Measurements from ENCODE around the gene IQCC. TPM values are rescaled to one million over a fixed set of nuclear protein-coding genes. Genes with fewer than 3 reads are reported as not detected.
A peak's percentile ranks its signal among the peaks of the same experiment; 100 is the strongest.

Gene IQCC
- polyA plus RNA-seq, 1 donor = 10.2 TPM

DNA sequence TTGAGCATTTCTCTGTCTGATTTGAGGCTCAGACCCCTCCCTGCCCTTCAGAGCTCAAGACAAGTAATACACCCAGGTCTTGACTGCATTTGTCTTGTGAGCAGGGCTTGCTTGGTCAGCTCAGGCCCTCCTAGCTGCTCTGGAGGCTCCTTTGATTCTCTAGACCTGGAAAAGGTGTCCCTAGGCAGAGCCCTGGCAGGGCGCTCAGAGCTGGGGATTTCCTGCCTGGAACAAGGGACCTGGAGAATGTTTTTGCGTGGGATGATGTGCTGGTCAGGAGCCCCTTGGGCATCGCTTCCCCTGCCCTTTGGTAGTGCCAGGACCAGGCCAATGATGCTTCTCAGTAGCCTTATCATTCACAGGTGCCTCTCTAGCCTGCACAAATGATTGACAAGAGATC lies 9.9 kb upstream of the IQCC start:
- no peak for DNase-seq

DNA sequence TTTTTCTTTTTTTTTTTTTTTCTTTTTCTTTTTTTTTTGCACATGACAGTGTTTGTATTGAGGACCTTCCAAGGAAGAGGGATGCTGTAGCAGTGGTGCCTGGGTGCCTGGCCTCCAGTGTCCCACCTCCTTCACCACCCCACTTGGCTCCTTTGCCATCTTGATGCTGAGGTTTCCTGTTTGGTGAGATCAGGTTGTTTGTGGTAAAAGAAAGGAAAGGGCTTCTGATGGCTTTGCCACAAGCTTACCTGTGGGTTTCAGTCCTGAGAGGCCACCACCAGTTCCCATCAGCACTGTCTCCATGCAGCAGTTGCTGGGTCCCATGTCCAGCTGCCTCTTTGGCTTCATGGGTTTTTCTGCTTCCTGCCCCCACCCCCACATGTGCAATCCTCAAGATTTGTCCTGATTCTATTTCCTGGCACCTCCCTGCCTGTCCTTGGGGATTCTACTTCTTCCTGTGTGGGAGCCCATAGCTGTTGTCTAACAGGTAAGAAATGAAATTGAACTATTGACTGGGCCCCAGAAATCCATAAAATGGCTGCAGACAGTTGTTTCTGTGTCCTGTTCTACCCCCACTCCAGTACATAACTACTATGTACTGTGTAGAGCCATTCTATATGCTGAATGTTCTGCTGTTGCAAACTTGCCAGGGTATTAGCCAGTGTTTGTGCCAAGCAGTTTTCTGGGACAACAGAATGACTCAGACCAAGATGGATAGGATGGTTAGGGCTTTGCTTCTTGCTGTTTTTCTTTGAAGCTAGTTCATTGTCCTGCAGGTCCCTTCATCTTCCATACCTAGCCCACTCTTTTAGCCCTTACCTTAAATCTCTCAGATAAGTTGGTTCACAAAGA lies 9.3 kb upstream of the IQCC start:
- no peak for DNase-seq

DNA sequence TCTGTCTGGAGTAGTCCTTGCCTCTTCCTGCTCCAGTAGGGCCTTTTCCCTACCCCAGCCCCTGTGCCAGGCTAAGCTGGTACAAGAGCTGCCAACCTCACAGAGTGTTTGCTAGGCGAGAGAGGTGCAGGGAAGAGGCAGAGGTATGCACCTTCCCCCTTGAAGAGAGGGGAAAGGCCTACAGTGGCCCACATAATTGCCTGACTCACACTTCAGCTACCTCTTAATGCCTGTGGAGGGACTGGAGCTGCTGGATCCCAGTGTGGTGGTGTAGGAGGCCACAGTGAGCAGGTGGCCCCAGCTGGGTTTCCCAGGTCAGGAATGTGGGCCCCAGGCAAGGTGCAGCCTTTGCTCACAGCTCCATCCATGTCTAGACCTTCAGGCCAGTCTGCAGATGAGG lies 8.4 kb upstream of the IQCC start:
- DNase-seq = no peak

DNA sequence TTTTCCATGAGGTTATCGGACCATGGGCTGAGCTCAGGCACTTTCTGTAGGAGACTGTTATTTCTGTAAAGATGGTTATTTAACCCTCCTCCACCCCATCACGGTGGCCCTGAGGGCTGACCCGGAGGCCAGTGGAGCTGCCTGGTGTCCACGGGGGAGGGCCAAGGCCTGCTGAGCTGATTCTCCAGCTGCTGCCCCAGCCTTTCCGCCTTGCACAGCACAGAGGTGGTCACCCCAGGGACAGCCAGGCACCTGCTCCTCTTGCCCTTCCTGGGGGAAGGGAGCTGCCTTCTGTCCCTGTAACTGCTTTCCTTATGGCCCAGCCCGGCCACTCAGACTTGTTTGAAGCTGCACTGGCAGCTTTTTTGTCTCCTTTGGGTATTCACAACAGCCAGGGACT lies 7.6 kb upstream of the IQCC start:
- no peak for DNase-seq

DNA sequence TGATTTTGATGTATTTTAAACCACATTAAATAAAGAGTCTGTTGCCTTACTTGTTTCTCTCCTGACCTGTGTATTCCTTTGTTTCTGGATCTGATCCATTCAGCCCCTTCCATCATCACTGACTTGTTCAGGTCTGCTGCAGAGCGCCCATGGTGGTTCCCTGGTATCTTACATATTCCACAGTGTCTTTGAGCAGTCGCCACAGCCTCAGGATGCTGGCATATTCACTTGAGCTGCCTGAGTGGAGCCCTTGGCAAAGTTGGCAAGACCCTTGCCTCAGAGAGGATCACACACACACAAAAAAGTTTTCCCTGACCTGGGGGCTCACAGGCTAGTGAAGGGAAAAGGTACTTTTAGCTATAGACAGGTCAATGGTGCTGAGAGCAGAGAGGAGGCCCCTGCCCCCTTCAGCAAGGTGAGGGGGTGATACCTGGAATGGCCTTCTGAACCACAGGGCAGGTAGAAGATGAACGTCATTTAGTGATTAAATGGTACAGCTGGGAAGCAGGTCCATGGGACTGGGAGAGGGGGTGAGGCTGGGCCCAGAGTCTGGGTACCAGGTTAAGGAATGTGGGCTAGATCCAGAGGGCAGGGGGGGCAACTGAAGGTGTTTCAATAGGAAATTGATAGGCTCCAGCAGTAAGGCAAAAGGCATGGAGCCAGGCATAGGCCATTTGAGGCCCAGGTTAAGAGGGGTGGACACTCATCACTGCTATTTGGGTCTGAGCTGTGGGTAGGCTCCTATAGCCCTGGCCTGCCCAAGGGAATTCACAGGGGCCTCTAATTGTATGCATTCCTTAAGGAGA lies 7.0 kb upstream of the IQCC start:
- no peak for DNase-seq

DNA sequence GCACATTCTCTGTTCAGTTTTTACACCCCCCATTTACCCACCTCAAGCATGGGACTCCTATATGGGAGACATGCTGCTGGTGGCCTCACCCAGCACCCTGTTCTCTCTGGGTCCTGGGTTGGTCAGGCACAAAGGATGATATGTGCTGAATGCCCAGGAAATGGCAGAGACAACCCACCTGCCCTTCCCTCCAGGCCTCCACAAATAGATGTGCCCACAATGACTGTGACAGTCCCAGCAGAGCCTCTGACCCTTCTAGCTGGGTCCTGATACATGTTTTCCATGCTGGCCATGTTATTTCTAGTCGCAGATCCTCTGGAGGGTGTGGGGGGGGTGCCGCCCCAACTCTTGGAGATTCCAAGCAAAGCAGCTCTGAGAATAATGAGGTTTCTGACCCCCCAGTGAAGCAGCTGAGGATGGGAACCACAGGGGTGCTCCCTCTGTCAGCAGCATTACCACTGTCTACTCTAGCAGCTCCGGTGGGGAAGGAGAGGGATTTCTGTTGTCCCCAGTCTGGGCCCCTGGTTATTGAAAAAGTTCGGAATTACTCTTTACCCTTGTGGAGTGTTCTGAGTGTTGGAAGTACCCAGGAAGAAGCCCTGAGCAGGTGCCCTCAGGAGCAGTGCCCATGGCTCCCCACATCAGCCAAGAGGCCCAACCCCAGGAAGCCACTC lies 6.3 kb upstream of the IQCC start:
- no peak for DNase-seq

DNA sequence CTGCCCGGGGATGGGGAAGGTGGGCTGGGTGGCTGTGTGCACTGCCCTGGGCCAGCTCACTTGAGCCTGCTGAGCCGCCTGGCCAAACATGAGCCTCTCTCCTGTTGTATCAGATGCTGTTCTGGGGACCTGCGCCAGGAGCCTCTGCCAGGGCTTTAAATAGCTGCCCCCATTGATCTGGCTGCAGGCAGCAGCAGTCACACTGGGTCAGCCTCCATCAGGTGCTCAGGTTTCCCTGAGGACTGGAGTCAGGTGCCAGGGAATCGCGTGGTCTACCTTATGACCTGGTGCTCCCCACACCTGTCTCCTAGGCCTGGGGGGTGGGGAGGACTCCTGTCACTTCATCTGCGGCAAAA lies 5.8 kb upstream of the IQCC start:
- no peak for DNase-seq

DNA sequence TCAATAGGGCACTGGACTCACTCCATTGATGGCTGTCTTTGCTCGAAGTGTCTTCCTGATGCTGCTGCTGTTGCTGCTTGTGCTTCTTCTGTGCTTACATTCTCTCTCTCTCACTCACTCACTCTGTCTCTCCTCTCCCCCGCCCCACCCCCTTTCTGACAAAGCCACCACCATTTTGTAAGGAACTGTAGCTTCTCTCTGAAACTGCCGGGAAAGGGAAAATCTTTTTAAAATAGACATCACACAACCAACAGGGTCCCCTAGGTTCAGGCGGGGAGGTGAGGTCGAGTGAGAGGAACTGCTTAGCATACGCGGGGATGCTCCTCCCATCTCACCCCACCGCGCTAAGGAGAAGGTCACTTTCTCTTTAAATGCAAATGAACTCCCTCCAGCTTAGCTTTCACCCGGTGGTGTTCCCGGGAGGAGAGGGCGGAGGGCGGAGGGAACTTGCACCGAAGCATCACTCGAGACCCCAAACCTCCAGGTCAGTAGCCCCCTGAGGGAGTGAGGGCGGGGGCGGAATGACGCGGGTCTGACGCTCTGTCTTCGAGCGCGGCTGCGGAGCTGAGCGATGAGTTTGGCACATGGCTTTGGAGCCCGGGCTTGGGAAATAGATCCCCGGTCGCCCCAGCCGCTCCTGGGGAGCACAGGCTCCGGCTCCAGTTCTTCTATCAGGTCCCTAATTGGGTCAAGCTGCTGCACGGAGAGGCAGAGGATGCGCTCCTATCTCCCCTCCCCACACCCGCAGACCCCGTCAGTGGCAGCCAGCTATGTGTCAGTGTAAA lies 5.1 kb upstream of the IQCC start, which contains the start of gene CCDC28B:
CCDC28B (plus strand) TSS at position 370 of the 785 bp plus-strand sequence. CDS start 1,341 bp downstream, outside the sequence.
- peak; percentile 70 for DNase-seq

DNA sequence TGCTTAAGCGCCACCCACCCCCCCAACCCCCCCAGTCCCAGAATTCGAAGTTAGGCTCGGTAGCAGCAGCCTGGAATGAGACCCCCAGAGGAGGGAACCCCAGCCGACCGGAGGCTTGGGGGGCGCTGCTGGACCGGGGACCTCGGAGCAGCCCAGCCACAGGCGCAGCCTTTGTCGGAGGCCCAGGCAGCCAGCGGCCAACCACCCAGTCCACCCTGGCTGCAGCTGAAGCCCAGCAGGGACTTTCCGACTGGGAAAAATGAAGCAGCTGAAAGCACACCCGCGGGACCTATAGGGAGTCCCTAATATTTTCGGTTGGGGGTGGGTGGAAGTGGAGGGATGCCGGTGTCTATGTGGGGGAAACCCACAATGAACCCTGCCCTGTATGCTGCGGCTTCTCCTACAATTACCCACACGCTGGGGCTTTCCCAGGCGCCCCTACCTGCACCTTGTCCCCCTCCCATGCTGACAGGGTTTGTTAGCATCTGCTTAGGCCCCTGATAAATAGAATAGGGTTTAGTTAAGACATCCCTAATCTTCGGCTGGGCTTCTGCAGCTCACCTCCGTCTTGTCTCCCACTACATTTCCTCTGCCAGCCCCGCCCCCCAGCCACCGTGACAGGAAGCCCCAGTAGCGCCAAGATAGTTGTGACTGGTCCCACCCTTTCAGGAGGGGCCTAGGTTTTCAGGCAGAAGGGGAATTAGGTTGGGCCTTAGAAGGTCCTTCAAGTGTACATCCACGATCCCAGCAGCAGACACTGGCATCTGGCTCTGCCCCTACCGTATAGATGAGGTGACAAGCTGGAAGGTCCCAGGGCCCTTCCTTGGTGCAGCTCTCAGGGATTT lies 4.2 kb upstream of the IQCC start:
- DNase-seq = peak; percentile 59

DNA sequence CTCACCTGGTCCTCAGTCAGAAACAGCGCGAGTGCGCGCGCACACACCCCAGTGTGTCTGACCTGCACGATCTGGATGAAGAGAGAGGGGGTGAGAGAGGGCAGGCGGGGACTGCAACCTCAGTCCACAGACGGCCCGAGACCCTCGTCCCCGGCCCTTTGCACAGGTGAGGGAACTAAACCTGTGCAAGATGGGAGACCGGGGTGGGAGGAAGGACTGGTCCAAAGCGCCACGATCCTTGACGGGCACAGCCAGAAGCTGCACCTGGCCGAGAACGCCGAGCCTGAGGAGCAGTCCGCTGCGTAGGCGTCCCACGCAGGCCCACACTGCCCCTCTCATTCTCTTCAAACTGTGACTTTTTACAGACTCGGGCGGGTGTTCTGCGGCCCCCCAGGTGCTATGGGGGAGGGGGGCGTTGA lies 519 bp upstream of the IQCC start:
- no peak for DNase-seq

DNA sequence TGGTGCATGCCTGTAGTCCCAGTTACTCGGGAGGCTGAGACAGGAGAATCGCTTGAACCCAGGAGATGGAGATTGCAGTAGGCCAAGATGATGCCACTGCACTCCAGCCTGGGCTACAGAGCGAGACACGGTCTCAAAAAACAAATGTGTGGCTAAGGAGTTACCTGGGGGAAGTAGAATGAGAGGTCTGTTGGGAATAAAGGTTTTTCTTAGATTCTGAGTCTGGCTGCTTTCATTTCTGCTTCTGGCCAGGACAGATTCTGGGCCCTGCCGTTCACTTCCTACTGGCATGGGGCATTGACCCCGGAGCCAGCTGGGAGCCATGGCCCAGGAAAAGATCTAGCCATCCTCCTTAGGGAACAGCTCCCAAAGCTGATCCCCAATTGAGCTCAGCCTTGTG lies 3.0 kb downstream of the IQCC start:
- no peak for DNase-seq

DNA sequence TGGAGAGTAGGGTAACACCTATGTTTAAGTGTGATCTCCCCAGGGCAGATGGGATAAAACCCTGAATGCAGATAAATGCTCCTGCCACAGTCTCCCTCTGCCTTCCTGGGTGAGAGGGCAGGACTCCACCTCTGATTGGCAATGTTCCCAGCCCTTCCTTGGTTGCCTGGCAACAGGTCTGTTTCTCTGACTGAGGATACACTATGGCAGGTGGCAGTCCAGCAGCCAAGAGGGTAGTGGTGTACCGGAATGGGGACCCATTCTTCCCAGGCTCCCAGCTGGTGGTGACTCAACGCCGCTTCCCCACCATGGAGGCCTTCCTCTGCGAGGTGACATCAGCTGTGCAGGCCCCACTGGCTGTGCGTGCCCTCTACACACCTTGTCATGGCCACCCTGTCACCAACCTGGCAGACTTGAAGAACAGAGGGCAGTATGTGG lies 3.4 kb downstream of the IQCC start, which contains the start of gene DCDC2B:
DCDC2B (plus strand) TSS at position 199 of the 438 bp plus-strand sequence; CDS start at position 204, 5 bp downstream.
- no peak for DNase-seq

DNA sequence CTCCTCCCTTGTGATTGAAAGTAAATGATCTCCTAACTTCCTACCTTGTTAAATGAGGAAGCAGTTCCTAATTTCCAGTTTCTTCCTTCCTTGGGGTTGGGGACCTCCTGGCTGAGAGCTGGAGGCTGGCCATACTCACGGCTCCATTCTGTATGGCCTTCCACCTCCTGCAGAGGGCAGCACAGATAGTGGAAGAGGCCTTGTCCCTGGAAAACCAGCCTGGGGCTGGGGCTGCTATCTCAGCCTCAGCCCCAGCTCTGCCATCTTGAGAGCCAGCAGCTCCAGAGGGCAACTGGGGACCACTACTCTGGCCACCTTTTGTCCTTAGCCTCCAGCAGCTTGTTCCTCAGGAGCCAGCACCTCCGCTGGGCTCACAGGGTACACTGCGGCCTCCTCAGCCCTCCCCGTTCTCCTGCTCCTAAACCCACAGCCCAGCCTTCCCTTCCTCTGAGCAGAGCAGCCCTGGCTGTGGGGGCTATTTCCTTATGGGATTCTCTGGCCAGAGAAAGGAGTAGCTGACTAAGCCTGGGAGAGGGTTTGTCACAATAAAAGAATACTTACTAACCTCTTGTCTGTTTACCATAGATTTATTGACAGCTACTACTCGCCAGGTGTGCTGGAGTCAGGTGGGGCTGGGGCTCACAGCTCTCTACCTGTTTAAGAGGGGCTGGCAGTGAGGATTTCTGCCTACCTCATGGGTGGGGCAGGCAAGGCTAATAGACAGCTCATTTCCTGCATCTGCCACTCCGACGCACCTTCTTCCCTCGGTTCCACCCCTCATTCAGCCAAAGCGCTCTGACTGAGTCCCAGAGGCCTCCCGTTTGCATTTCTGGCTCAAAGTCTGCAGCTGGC lies 10.4 kb downstream of the IQCC start:
- peak; percentile 62 for DNase-seq

DNA sequence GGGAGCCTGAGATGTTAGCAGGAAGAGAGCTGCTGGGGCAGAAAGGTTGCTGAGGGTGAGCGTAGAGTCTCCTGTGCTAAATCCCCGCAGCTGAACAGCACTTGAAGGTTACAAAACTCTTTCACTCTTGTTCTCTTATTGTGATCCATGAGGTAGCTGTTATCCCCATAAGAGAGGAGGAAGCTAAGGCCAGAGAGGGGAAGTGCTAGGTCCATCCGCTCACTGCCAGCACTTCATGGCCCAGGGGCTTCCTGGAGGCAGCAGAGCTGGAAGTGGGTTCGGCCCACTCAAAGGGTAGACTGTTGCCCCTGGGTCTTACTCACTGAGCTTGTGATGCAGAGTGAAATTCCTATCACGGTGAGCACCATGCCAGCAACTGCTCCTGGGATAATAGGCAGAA lies 11.1 kb downstream of the IQCC start:
- no peak for DNase-seq

DNA sequence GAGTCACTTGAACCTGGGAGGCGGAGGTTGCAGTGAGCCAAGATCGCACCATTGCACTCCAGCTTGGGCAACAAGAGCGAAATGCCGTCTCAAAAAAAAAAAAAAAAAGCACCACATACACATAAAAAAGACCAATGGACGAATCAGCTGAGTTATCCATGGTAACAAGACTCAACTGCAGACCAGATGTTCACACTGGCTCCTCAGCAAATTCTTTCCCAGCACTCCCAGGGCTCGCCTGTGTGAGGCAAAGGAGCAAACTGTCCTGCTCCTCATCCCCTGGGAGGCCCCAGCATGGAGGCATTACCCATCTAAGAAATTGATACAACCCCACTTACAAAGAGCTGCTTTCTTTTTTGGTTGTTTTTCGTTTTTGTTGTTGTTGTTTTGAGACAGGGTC lies 13.6 kb downstream of the IQCC start:
- DNase-seq = no peak

DNA sequence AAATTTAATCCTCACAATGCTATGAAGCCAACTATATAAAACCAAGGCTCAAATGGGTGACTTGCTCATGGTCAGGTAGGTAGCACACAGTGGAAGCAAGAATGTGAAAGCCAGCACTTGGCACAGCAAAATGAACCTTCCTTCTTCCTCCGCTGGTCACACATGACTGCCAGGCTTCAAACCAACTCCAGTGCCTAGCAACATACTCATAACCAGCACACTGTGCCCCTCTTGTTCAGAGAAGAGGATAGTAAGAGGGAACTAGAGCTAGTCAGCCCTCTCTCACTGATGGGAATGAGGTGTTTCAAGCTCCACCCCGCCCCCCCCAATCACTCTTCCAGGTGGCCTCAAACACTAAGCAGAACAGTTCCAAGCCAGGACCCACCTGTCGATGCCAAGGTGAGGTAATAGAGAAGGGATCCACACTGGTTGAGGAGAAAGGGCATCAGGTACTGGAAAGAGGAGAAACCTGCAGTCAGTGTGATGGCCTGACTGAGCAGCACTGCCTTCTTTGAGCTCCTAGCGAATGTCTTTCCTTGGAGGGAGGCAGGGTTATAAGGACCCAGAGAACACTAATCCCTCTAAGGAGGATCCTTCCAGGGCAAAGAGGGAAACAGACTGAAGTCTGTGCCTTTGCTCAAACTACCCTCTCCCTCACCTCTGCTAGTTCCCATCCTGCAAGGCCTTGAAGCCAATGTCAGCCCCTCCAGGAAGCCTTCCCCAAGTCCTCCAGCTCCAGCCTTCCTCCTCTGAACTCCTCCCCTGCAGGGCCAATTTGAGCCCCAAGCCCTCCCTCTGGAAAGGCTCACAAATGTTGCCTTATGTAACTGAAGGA lies 15.5 kb downstream of the IQCC start:
- DNase-seq = no peak

DNA sequence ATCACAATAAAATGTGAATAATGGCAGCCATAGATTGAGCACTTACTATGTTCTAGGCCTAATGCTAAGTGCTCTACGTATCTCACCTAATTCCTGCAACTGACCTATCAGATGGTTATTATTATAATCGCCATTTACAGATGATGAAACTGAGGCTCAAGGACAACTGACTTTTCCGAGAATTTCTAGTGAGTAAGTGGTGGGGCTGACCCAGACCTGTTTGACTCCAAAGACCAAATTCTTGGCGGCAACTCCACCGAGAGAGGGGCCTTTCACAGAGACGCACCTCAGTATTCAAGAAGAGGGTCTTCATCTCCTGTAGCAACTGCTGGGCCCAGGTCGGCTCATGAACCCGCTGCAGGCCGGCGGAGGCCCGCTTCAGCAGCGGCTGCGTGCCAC lies 16.1 kb downstream of the IQCC start:
- DNase-seq = no peak

DNA sequence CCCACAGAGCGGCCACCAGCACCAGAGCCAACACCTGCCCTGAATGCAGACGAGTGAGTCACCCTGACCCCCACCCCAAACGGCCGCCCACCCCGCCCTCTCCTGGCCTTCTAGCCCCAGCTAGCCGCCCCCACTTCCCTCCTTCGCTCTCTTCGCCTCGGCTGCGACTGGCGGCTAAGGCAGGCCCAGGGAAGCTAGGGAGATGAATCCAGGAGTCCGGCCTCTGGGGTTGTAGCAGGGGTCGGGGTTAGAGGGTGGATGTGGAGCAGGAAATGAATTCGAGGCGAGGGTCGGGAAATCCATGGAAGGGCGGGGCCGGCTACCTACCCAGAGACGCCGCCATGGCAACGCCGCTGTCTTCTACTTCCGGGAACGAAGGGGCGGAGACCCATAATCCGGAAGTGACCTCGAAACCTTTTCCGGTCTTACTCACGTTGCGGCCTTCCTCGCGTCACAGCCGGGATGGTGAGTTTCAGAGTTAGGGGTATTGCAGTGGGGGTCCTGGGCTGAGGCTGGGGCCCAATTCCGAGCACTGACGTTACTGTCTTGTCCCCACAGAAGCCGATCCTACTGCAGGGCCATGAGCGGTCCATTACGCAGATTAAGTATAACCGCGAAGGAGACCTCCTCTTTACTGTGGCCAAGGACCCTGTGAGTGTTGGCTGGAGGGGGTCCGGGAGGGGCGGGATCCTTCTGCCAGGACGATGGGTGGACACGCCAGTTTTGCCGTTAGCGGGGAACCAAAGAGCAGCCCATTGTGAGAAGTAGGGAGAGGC lies 16.7 kb downstream of the IQCC start, which contains the start of the genes EIF3I and TMEM234:
EIF3I (plus strand) TSS at position 428 of the 776 bp plus-strand sequence; CDS start at position 463, 35 bp downstream.
TMEM234 (minus strand) TSS at position 374 of the 776 bp plus-strand sequence; CDS start at position 343, 31 bp downstream.
- DNase-seq = peak; percentile 93
